Peyer's patch (tissue), 4 donors: ENCODE data around the gene DROSHA.

ENCODE experiments used
- CTCF ChIP-seq, 6 experiments: fragments of 450-650 bp in 4 of 6; fragments of 200-600 bp in 2 of 6; sonication (generic) in 1 of 6; IDR thresholded peaks; one replicate each; pipeline ENCODE4 v1.5.1; 2017 to 2019; ENCODE audit warnings: antibody characterized with exemption in 6 of 6, mild to moderate bottlenecking in 3 of 6, moderate library complexity in 1 of 6
- POLR2A ChIP-seq, 2 donors: fragments of 450-650 bp; IDR thresholded peaks; one replicate each; pipeline ENCODE4 v1.5.1; 2017; ENCODE audit warnings: antibody characterized with exemption in 2 of 2, mild to moderate bottlenecking in 2 of 2, moderate library complexity in 2 of 2

DNA sequence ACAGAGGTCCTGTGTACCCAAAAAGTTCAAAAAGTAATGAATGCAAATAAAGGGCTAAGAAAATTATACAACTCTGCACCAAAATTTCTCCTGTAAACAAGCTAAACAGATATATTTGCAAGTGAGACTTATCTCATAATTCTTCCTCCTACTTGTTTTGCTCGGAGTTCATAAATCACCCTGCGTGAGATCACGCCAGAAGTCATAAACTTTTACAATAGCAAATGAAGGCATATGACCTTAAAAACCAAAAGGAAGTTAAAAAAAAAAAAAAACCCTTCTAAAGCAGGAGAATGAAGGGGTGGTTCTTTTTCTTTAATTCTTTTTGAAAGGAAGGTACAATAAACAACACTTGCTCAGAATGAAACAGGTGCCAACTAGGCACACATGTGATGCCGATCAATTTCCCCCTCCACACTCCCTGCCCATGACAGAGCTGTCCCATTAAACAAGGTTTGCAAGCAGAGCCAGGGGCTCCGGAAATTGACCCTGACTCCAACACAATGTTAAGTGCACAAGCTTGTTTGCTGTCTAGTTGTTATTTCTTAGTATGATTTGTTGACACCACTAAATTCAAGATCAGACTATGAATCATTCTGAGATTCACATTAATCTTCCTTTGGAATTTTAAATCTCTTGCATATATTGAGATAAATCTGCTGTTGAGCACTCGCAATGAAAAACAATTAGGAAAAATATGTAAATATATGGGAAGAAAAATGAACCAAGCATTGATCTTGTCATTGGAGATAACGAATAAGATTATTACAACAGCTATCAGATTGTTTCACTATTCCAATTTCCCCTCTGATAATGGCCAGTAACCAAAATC, 46.3 kb downstream of the DROSHA start:
- TF ChIP-seq POLR2A (IDR thresholded peaks at IDR 0.05), result no peak
- no peak for TF ChIP-seq CTCF (IDR thresholded peaks at IDR 0.05)
